HG02759 (cell line): ENCODE measurements around the gene RNF5.
A peak's percentile ranks its signal among the peaks of the same experiment; 100 is the strongest.
"Not testable (repeated sequence)": the region's sequence is repeated elsewhere in the genome, so short reads cannot be mapped to it uniquely, and the experiment has no call there.

Experiments
- ATAC-seq: cut with Tn5 transposase; IDR thresholded peaks from one replicate; pipeline ENCODE4 v1.9.1; 2021; ENCODE audit warnings: mild to moderate bottlenecking, moderate library complexity; ENCODE audit not compliant: unreplicated experiment

RNF5 gene

DNA sequence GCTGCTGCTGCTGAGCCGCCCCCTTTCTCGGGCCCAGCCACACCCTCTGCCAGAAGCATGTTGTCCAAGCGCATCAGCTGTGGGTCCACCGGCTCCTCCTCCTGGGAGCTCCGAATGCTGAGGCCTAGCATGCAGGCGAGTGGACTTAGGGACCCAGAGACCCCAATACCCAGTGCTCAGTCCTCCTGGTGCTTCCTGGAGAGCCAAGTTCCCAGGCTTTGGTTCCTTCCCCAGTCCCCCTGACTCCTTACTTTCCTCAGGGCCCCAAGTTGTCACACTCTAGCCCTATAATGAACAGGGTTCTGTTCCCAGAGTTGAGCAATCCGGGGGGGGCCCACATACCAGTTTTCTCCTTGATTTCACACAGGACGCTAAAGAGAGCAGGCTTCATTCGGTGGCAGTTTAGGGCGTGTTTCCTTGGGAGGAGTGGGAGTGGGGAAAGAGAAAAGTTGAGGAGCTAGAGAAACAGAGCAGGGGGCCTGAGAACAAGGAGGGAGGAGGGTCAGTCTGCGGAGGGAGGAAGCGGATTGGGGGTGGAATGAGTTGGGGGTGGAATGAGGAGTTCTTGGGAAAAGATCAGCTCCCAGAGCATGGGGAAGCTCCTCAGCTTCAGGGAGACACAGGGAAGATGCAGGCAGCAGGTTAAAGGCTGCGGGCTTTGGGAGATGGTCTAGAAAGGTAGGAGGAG is 10.3 kb downstream of the RNF5 start:
- no peak for ATAC-seq

GRCh38 chr6:32189069-32189741 is 11.0 kb downstream of the RNF5 start:
- no peak for ATAC-seq

DNA sequence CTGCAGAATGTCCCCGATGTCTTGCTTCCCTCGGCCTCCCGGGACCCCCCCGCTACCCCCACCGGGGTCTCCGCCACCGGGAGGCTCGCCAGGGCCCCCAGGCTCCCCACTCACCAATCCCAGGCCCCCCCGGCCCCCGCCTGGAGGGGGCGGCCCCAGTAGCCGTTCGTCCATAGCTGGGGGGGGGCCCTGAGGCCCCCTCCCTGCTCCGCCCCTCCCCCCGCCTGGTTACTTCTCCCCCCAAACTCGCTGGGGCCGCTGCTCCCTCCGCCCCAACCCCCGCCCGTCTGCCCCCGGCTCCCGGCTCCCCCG is 11.5 kb downstream of the RNF5 start:
- no peak for ATAC-seq

GRCh38 chr6:32190054-32190851 is 12.0 kb downstream of the RNF5 start, which contains the start of gene PBX2:
Gene PBX2, minus strand, starts transcription at chr6:32190202. Its CDS starts 287 bp downstream, at chr6:32189915.
- ATAC-seq = peak; percentile 68

GRCh38 chr6:32190911-32191677 is 12.9 kb downstream of the RNF5 start:
- ATAC-seq = no peak

- no peak for ATAC-seq
Measured at GRCh38 chr6:32191696-32192607, 13.7 kb downstream of the RNF5 start.

GRCh38 chr6:32192608-32193039 is 14.4 kb downstream of the RNF5 start, which contains the start of gene GPSM3:
Gene GPSM3, minus strand, starts transcription at chr6:32192643. Its CDS starts 130 bp downstream, at chr6:32192513.
- no peak for ATAC-seq

GRCh38 chr6:32193096-32193495 is 14.9 kb downstream of the RNF5 start:
- ATAC-seq = not testable (repeated sequence)

GRCh38 chr6:32194388-32194787 is 16.2 kb downstream of the RNF5 start:
- ATAC-seq = no peak

DNA sequence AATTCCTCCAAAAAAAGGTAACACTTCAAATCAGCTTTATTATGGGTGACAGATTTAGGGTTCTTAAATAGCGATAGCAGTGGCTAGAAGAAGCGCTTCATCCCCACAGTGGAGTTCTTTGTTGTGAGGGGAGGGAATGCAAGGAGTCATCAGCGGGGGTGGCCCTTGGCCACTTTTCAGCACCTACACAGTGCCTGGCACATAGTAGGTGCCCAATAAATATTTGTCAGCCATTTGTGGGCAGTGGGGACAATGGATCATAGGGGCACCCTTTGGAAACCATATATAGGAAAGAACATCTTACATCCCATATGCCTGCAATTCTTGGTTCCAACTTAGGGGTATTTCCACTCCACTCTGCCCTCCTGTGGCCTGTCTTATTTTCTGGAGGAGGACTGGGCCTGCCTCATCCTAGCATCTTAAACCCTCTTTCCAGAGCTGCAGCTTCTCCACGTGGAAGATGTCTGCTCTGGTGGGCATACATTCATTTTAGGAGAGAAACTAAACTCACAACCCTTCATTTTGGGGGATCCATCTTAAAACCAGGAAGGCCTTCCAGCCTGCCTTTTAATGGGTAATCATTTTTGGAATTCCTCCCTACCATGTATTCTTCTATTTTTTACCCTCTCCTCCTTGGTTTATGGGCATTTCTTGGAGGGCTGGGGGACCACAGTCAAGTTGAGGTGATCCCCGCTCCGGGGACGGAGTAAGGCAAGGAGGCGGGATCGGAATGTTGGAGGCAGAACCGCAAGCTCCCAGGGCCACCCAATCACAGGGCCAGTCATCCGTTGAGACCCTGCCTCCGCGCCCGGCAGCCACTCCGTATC is 16.8 kb downstream of the RNF5 start:
- no peak for ATAC-seq

- ATAC-seq = peak; percentile 71
Measured at GRCh38 chr6:32195652-32195901, 17.4 kb downstream of the RNF5 start.

DNA sequence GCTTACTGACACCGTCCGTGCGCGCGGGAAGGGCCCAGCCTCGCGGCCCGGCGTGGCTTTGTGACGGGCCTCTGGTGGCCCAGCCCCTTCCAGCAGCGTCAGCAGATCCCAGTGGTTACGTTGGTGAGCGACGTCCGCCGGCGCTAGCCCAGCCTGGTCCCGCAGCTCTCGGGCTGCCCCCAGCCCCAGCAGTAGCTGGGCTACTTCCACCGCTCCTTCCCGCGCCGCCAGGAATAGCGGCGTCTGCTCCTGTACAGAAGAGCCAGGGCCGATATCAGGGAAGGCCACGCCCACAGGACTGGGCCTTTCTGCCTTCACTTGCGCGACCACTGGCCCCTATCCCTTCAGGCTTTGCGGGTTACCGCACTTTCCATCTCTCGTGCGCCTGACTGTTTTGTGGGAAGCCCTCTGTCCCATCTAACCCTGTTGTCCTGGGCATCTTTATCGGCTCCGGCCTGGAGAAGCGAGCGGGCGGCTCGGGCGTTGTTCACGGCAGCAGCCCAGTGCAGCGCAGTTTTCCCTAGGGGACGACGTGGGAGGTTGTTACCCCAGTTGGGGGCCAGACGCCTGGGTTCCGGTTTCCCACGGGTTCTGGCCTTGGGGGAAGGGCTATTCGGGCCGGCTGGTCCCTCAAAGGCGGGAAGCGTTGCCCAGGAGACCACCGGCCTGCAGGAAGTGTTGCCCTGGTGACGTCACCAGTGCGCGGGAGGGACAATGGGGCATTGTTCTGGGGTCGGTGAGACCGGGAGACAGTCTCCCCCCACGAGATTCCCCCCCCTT is 17.9 kb downstream of the RNF5 start:
- peak; percentile 81 for ATAC-seq

DNA sequence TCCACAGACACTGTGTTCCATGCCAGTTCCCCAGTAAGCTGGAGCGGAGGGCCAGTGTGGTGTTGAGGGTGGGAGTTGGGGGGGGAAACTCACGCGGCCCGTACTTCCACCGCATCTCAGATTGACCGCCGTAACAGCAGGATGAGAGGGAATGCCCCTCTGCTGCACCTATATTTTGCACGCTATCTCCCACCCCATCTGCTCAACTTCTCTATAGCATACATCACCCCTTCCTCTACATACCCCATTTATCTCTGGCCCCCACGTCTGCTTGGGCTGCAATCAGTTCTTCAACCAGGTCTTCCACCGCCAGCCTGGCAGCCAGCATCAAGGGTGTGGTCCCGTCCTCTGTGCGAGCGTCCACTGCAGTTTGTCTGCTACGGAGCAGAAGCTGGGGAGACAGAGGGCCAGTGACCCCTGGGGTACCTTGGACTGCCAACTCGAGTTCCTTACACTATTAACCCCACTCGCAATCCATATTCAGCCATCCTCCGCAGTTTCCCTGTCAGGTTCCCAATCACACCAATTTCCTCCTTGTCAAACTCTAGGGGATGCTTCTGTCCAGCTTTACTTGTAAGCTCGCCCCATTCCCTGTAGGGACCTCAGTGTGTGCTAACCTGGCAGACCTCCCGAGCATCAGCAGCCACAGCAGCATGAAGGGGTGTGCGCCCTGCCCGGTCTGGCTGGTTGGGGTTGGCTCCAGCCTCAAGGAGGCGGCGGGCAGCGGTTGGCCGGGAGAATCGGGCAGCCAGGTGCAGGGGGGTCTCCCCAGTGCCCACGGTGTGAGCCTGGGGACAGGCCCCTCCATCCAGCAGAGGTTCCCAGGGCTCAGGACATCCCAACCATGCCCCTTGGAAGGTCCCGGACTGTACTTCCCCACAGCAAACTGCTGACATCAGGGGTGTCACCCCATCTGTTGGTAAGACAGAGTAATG is 18.7 kb downstream of the RNF5 start:
- no peak for ATAC-seq

- no peak for ATAC-seq
Measured at GRCh38 chr6:32198345-32198696, 20.1 kb downstream of the RNF5 start.

DNA sequence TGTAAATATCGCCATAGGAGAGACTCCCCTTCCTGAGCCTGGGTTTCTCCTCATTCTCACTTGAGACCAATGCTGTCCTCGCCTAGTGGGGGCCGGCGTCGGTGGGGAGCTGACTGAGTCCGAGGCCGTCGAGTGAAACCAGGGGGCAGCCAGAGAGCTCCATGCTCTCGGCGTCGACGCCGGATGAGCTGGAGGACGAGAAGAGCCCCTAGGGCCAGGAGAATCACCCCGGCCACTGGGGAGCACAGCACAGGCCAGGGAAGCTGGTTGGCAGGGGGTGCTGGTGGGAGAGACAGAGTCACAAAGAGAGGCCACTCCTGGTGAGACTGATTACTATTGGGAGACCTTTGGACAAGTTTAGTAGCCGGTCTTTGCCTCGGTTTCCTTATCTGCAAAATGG is 20.7 kb downstream of the RNF5 start:
- no peak for ATAC-seq

DNA sequence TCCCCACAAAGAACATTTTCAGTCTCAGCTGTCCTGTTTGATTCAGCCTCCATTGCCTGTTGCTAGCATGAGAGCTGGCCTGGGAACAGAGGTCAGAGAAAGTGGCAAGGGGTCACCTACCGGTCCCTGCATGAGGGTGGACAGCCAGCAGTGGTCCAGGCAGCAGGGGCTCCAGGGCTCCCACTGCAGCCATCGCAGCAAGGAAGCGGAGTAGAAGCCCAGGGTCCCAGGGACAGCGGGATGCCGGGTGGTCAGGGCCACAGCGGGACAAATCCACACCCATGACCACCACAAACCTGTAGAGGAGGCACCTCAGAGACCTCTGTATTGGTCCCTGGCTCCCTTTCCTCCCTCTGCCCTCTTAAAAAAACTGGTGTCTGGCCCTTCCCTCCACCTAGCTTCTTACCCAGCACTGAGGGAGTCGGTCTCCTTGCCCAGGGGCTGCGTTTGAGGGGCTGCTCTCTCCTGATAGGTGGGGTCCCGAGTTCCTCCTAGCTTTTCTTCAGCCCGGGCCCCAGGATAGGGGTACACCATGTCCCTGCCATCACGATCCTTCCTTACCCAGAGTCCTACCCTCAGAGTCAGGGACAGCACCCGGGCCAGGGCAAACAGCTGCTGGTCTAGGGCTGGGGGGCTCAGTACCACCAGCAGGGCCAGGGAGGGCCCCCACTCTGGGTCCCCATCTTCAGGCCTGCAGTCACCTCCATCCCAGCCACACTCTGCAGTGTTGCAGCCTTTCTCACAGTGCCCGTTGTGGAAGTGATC is 22.7 kb downstream of the RNF5 start:
- no peak for ATAC-seq

DNA sequence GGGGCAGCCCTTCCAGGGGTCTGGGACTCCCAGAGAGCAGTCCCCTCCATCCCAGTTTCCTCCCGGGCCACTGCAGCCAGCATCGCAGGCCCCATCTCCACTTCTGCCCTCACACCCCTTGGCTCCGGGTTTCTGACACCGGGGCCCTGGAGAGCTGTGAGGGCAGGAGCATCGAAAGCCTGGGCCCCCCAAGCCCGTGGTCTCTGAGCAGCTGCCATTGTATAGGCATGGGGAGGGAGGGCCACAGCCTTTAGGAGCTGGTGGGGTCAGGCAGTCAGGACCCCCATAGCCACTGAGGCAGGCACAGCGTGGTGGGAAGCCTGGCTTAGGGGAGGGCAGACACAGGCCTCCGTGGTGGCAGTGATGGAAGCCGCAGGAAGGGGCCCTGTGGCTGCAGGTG is 24.0 kb downstream of the RNF5 start:
- ATAC-seq = no peak
